MM.1S (cell line): ENCODE results near the gene SCRN3.
"Not testable (repeated sequence)": the region's sequence is repeated elsewhere in the genome, so short reads cannot be mapped to it uniquely, and the experiment has no call there.

ENCODE experiments used
- DNase-seq: peaks from one replicate; pipeline ENCODE4 v3.0.0-alpha.2; 2015
- H2AFZ ChIP-seq: fragments of 300-600 bp; sonication (generic); 2 replicates; pipeline ENCODE4 v1.6.0; 2016; ENCODE audit warnings: antibody characterized with exemption, low read length
- H3F3A ChIP-seq: fragments of 300-600 bp; sonication (generic); 2 replicates; pipeline ENCODE4 v1.6.1; 2016; ENCODE audit warnings: mild to moderate bottlenecking, antibody characterized with exemption, low read length, moderate library complexity, mixed read lengths; ENCODE audit not compliant: insufficient read depth
- H3K27ac ChIP-seq: fragments of 300-600 bp; sonication (generic); 2 replicates; pipeline ENCODE4 v1.5.1; 2016; ENCODE audit warnings: mild to moderate bottlenecking, low read length
- H3K27me3 ChIP-seq: fragments of 300-600 bp; sonication (generic); replicated peaks from 2 replicates; pipeline ENCODE4 v1.6.0; 2016; ENCODE audit warnings: low read length; ENCODE audit not compliant: insufficient read depth
- H3K36me3 ChIP-seq: fragments of 300-600 bp; sonication (generic); replicated peaks from 2 replicates; pipeline ENCODE4 v1.6.1; 2016; ENCODE audit warnings: mild to moderate bottlenecking, low read length, mixed read lengths; ENCODE audit not compliant: insufficient read depth
- H3K4me1 ChIP-seq: fragments of 300-600 bp; sonication (generic); 2 replicates; pipeline ENCODE4 v1.6.1; 2016; ENCODE audit warnings: low read length, mixed read lengths
- H3K4me2 ChIP-seq: fragments of 300-600 bp; sonication (generic); 2 replicates; pipeline ENCODE4 v1.6.0; 2016; ENCODE audit warnings: low read depth, low read length
- H3K4me3 ChIP-seq: fragments of 300-600 bp; sonication (generic); 2 replicates; pipeline ENCODE4 v1.5.1; 2016; ENCODE audit warnings: low read length, mixed read lengths
- H3K79me2 ChIP-seq: fragments of 300-600 bp; sonication (generic); 2 replicates; pipeline ENCODE4 v1.6.1; 2016; ENCODE audit warnings: mixed run types, low read length, mixed read lengths
- H3K9ac ChIP-seq: fragments of 300-600 bp; sonication (generic); 2 replicates; pipeline ENCODE4 v1.6.1; 2016; ENCODE audit warnings: low read length, mixed read lengths
- H3K9me2 ChIP-seq: fragments of 300-600 bp; sonication (generic); replicated peaks from 2 replicates; pipeline ENCODE4 v1.6.1; 2016; ENCODE audit warnings: mild to moderate bottlenecking, low read length, mixed read lengths; ENCODE audit not compliant: insufficient read depth
- H3K9me3 ChIP-seq: fragments of 300-600 bp; sonication (generic); replicated peaks from 2 replicates; pipeline ENCODE4 v1.6.1; 2016; ENCODE audit warnings: mild to moderate bottlenecking, low read length, mixed read lengths; ENCODE audit not compliant: insufficient read depth
- H4K20me1 ChIP-seq: fragments of 300-600 bp; sonication (generic); 2 replicates; pipeline ENCODE4 v1.6.1; 2016; ENCODE audit warnings: mild to moderate bottlenecking, low read length, moderate library complexity, mixed read lengths; ENCODE audit not compliant: insufficient read depth
- CTCF ChIP-seq: fragments of 300-600 bp; sonication (generic); IDR thresholded peaks from 2 replicates; pipeline ENCODE4 v1.5.1; 2016; ENCODE audit warnings: antibody characterized with exemption, low read length, mixed read lengths
- EZH2 ChIP-seq: fragments of 300-600 bp; sonication (generic); optimal IDR thresholded peaks from 2 replicates; pipeline ENCODE3; 2017; ENCODE audit warnings: low read depth, mild to moderate bottlenecking, antibody characterized with exemption, low read length, mixed read lengths
- EZH2phosphoT487 ChIP-seq: fragments of 300-600 bp; sonication (generic); IDR thresholded peaks from 2 replicates; pipeline ENCODE4 v1.6.1; 2018; ENCODE audit warnings: antibody characterized with exemption, low read length

SCRN3 gene

GRCh38 chr2:174353004-174353403 is 42.5 kb upstream of the SCRN3 start:
- no peak overlapping the region for H3K4me3 ChIP-seq
- no peak for DNase-seq
- no peak for TF ChIP-seq EZH2phosphoT487
- no peak for TF ChIP-seq CTCF
- no peak for TF ChIP-seq EZH2
- no peaks in the 10 kb centered on the region for H4K20me1 ChIP-seq
- no peaks in the 10 kb centered on the region for H3K4me1 ChIP-seq
- H3K79me2 ChIP-seq, result no peaks in the 10 kb centered on the region
- no peak overlapping the region for H2AFZ ChIP-seq
- no peaks in the 10 kb centered on the region for H3K9me2 ChIP-seq
- H3F3A ChIP-seq, result no peaks in the 10 kb centered on the region
- no peak overlapping the region for H3K9ac ChIP-seq
- no peaks in the 10 kb centered on the region for H3K9me3 ChIP-seq
- H3K27ac ChIP-seq, result no peak overlapping the region
- peaks cover 6% of the 10 kb centered on the region; the same call in 1 of the 2 replicates for H3K36me3 ChIP-seq
- H3K4me2 ChIP-seq, result no peak overlapping the region
- no peaks in the 10 kb centered on the region for H3K27me3 ChIP-seq

GRCh38 chr2:174356347-174356746 is 39.2 kb upstream of the SCRN3 start:
- H2AFZ ChIP-seq, result no peak overlapping the region
- H3K27ac ChIP-seq, result no peak overlapping the region
- H3K9me2 ChIP-seq, result no peaks in the 10 kb centered on the region
- no peak overlapping the region for H3K4me2 ChIP-seq
- H3K27me3 ChIP-seq, result no peaks in the 10 kb centered on the region
- no peaks in the 10 kb centered on the region for H3F3A ChIP-seq
- H3K79me2 ChIP-seq, result no peaks in the 10 kb centered on the region
- no peak for TF ChIP-seq EZH2
- no peak for TF ChIP-seq EZH2phosphoT487
- no peak for TF ChIP-seq CTCF
- no peak overlapping the region for H3K9ac ChIP-seq
- no peaks in the 10 kb centered on the region for H4K20me1 ChIP-seq
- H3K9me3 ChIP-seq, result no peaks in the 10 kb centered on the region
- H3K36me3 ChIP-seq, result no peaks in the 10 kb centered on the region
- no peaks in the 10 kb centered on the region for H3K4me1 ChIP-seq
- no peak for DNase-seq
- H3K4me3 ChIP-seq, result no peak overlapping the region

DNA sequence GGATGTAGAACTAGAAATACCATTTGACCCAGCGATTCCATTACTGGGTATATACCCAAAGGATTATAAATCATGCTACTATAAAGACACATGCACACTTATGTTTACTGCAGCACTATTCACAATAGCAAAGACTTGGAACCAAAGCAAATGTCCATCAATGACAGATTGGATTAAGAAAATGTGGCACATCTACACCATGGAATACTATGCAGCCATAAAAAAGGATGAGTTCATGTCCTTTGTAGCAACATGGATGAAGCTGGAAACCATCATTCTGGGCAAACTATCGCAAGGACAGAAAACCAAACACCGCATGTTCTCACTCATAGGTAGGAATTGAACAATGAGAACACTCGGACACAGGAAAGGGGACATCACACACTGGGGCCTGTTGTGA is 35.9 kb upstream of the SCRN3 start:
- H4K20me1 ChIP-seq, H3K4me2 ChIP-seq, H3K27me3 ChIP-seq, DNase-seq, H3K9me3 ChIP-seq, H3F3A ChIP-seq, H3K9ac ChIP-seq, H3K27ac ChIP-seq, H3K79me2 ChIP-seq, H3K36me3 ChIP-seq, H2AFZ ChIP-seq, H3K9me2 ChIP-seq, H3K4me1 ChIP-seq, H3K4me3 ChIP-seq: not testable (repeated sequence)

GRCh38 chr2:174362949-174363348 is 32.6 kb upstream of the SCRN3 start:
- no peaks in the 10 kb centered on the region for H3K27me3 ChIP-seq
- H3K27ac ChIP-seq, result no peak overlapping the region
- H3K36me3 ChIP-seq, result peaks cover 4% of the 10 kb centered on the region
- no peaks in the 10 kb centered on the region for H4K20me1 ChIP-seq
- H2AFZ ChIP-seq, result no peak overlapping the region
- H3K9ac ChIP-seq, result no peak overlapping the region
- H3K9me3 ChIP-seq, result no peaks in the 10 kb centered on the region
- H3K79me2 ChIP-seq, result no peaks in the 10 kb centered on the region
- TF ChIP-seq CTCF (no peak), EZH2 (no peak), EZH2phosphoT487 (no peak)
- no peak overlapping the region for H3K4me2 ChIP-seq
- H3F3A ChIP-seq, result no peaks in the 10 kb centered on the region
- no peak overlapping the region for H3K4me3 ChIP-seq
- no peak for DNase-seq
- no peaks in the 10 kb centered on the region for H3K9me2 ChIP-seq
- H3K4me1 ChIP-seq, result no peaks in the 10 kb centered on the region

DNA sequence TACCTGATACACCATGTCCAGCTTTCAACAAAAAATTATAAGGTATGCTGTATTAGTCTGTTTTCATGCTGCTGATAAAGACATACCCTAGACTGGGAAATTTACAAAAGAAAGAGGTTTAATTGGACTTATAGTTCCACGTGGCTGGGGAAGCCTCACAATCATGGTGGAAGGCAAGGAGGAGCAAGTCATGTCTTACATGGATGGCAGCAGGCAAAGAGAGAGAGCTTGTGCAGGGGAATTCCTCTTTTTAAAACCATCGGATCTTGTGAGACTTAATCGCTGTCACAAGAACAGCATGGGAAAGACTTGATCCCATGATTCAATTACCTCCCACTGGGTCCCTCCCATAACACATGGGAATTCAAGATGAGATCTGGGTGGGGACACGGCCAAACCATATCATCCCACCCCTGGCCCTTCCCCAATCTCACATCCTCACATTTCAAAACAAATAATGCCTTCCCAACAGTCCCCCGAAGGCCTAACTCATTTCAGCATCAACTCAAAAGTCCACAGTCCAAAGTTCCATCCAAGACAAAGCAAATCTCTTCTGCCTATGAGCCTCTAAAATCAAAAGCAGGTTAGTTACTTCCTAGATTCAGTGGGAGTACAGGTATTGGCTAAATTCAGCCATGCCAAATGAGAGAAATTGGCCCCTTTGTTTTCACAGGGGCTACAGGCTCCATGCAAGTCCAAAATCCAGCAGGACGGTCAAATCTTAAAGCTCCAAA is 31.9 kb upstream of the SCRN3 start:
- not testable (repeated sequence) for H3K9me3 ChIP-seq, DNase-seq, H4K20me1 ChIP-seq, H3K27me3 ChIP-seq, H3F3A ChIP-seq, H3K4me3 ChIP-seq, H2AFZ ChIP-seq, H3K4me2 ChIP-seq, H3K36me3 ChIP-seq, H3K4me1 ChIP-seq, H3K9me2 ChIP-seq, H3K27ac ChIP-seq, H3K9ac ChIP-seq, H3K79me2 ChIP-seq
